Tibial nerve (tissue), 4 donors: Measurements from ENCODE around the gene C3.

Source experiments
- CTCF ChIP-seq, 5 experiments: fragments of 200-600 bp in 3 of 5; fragments of 450-650 bp in 2 of 5; sonication (generic) in 3 of 5; IDR thresholded peaks; one replicate each; pipeline ENCODE4 v1.5.1; 2016 to 2019; ENCODE audit warnings: antibody characterized with exemption in 5 of 5, mild to moderate bottlenecking in 3 of 5, moderate library complexity in 2 of 5
- EP300 ChIP-seq, 2 donors: sonication (generic); formaldehyde crosslinking; IDR thresholded peaks; one replicate each; pipeline ENCODE4 v1.6.1; 2017; ENCODE audit warnings: antibody characterized with exemption in 2 of 2, mild to moderate bottlenecking in 1 of 2
- POLR2A ChIP-seq, 2 donors: fragments of 450-650 bp; IDR thresholded peaks; one replicate each; pipeline ENCODE4 v1.6.1; 2017; ENCODE audit warnings: antibody characterized with exemption in 2 of 2, mild to moderate bottlenecking in 2 of 2, moderate library complexity in 2 of 2

GRCh38 chr19:6632002-6632621 lies 88.3 kb downstream of the C3 start:
- TF ChIP-seq EP300 (IDR thresholded peaks at IDR 0.05), result no peak
- TF ChIP-seq CTCF (IDR thresholded peaks at IDR 0.05), result peak; percentile 63 to 82 (median 77)
- no peak for TF ChIP-seq POLR2A (IDR thresholded peaks at IDR 0.05)
